H9 (cell line): ENCODE measurements around the gene STX11. TPM values are rescaled to one million over a fixed set of nuclear protein-coding genes. Genes with fewer than 3 reads are reported as not detected.

ENCODE experiments used
- DNase-seq: peaks from one replicate; pipeline ENCODE4 v3.0.0-alpha.2; 2017
- H2AFZ ChIP-seq: one replicate; pipeline ENCODE4 v1.6.1; 2013; ENCODE audit warnings: mild to moderate bottlenecking, low read length, control low read depth, moderate library complexity
- H2AK5ac ChIP-seq: 2 replicates; pipeline ENCODE4 v1.6.1; 2013; ENCODE audit warnings: low read length, control low read depth, mixed read lengths; ENCODE audit not compliant: insufficient read length
- H2BK120ac ChIP-seq: one replicate; pipeline ENCODE4 v1.6.1; 2013; ENCODE audit warnings: low read depth, mild to moderate bottlenecking, low read length, control low read depth, inconsistent platforms; ENCODE audit not compliant: poor library complexity, severe bottlenecking
- H2BK12ac ChIP-seq: 2 replicates; pipeline ENCODE4 v1.6.1; 2013; ENCODE audit warnings: low read length, control low read depth, mixed read lengths, low read depth; ENCODE audit not compliant: insufficient read length
- H2BK15ac ChIP-seq: 2 replicates; pipeline ENCODE4 v1.6.1; 2013; ENCODE audit warnings: low read depth, low read length, control low read depth
- H2BK20ac ChIP-seq: one replicate; pipeline ENCODE4 v1.6.1; 2013; ENCODE audit warnings: low read depth, mild to moderate bottlenecking, low read length, control low read depth, inconsistent platforms; ENCODE audit not compliant: poor library complexity, severe bottlenecking
- H2BK5ac ChIP-seq: 2 replicates; pipeline ENCODE4 v1.6.1; 2013; ENCODE audit warnings: low read length, control low read depth, mixed read lengths; ENCODE audit not compliant: insufficient read length
- H3K14ac ChIP-seq: 2 replicates; pipeline ENCODE4 v1.6.1; 2013; ENCODE audit warnings: low read length, control low read depth; ENCODE audit not compliant: insufficient read depth
- H3K18ac ChIP-seq: 2 replicates; pipeline ENCODE4 v1.6.1; 2013; ENCODE audit warnings: low read depth, mild to moderate bottlenecking, mixed read lengths, low read length, control low read depth; ENCODE audit not compliant: insufficient read length
- H3K23ac ChIP-seq: 2 replicates; pipeline ENCODE4 v1.6.1; 2013; ENCODE audit warnings: low read length, control low read depth, mixed read lengths, low read depth; ENCODE audit not compliant: insufficient read length
- H3K23me2 ChIP-seq: 2 replicates; pipeline ENCODE4 v1.6.1; 2013; ENCODE audit warnings: low read depth, mild to moderate bottlenecking, mixed read lengths, low read length, control low read depth; ENCODE audit not compliant: insufficient read length, poor library complexity, severe bottlenecking
- H3K27ac ChIP-seq: 2 replicates; pipeline ENCODE4 v1.5.1; 2013; ENCODE audit warnings: low read length, control low read depth, mixed read lengths, low read depth; ENCODE audit not compliant: insufficient read length
- H3K27me3 ChIP-seq: 2 replicates; pipeline ENCODE4 v1.6.1; 2013; ENCODE audit warnings: low read length, control low read depth, inconsistent platforms; ENCODE audit not compliant: insufficient read depth
- H3K4ac ChIP-seq: 2 replicates; pipeline ENCODE4 v1.6.1; 2013; ENCODE audit warnings: low read depth, mild to moderate bottlenecking, control low read depth, inconsistent platforms, low read length, moderate library complexity
- H3K4me1 ChIP-seq: 2 replicates; pipeline ENCODE4 v1.6.1; 2013; ENCODE audit warnings: low read length, control low read depth, inconsistent platforms; ENCODE audit not compliant: insufficient read depth
- H3K4me2 ChIP-seq: 2 replicates; pipeline ENCODE4 v1.6.1; 2013; ENCODE audit warnings: low read length, control low read depth, mixed read lengths; ENCODE audit not compliant: insufficient read length, insufficient read depth
- H3K56ac ChIP-seq: 2 replicates; pipeline ENCODE4 v1.6.1; 2013; ENCODE audit warnings: low read depth, mild to moderate bottlenecking, mixed read lengths, low read length, control low read depth; ENCODE audit not compliant: insufficient read length
- H3K79me1 ChIP-seq: 2 replicates; pipeline ENCODE4 v1.6.1; 2013; ENCODE audit warnings: low read depth, mild to moderate bottlenecking, moderate library complexity, low read length, control low read depth, inconsistent platforms; ENCODE audit not compliant: insufficient read depth, poor library complexity, severe bottlenecking
- H3K79me2 ChIP-seq: 2 replicates; pipeline ENCODE4 v1.6.1; 2013; ENCODE audit warnings: low read length, control low read depth, inconsistent platforms; ENCODE audit not compliant: insufficient read depth
- H3K9ac ChIP-seq: 2 replicates; pipeline ENCODE4 v1.6.1; 2013; ENCODE audit warnings: low read length, control low read depth, mixed read lengths; ENCODE audit not compliant: insufficient read length; ENCODE audit errors: extremely low read depth
- H3K9me3 ChIP-seq: one replicate; pipeline ENCODE4 v1.6.1; 2013; ENCODE audit warnings: low read depth, low read length, inconsistent platforms; ENCODE audit not compliant: control insufficient read depth
- H3T11ph ChIP-seq: one replicate; pipeline ENCODE4 v1.6.1; 2013; ENCODE audit warnings: mild to moderate bottlenecking, low read length, control low read depth, inconsistent platforms
- H4K20me1 ChIP-seq: one replicate; pipeline ENCODE4 v1.6.1; 2013; ENCODE audit not compliant: control insufficient read depth, insufficient read length, insufficient read depth
- H4K5ac ChIP-seq: 2 replicates; pipeline ENCODE4 v1.6.1; 2013; ENCODE audit warnings: low read depth, mild to moderate bottlenecking, mixed read lengths, low read length, control low read depth; ENCODE audit not compliant: insufficient read length
- H4K8ac ChIP-seq: replicated peaks from 2 replicates; pipeline ENCODE4 v1.6.1; 2013; ENCODE audit warnings: low read length, control low read depth, mixed read lengths, low read depth; ENCODE audit not compliant: insufficient read length
- H4K91ac ChIP-seq: 2 replicates; pipeline ENCODE4 v1.6.1; 2013; ENCODE audit warnings: low read depth, mild to moderate bottlenecking, moderate library complexity, mixed read lengths, low read length, control low read depth; ENCODE audit not compliant: insufficient read length
- H3K27ac Mint-ChIP-seq, 3 experiments: 2 replicates in 2 of 3; 3 replicates in 1 of 3; pipeline ENCODE4 v1.8.0; 2020 to 2021; ENCODE audit warnings: mixed read lengths in 3 of 3, mild to moderate bottlenecking in 1 of 3, moderate library complexity in 1 of 3
- H3K27me3 Mint-ChIP-seq: 2 replicates; pipeline ENCODE4 v1.8.0; 2021; ENCODE audit warnings: low read depth, mild to moderate bottlenecking, moderate library complexity, mixed read lengths
- H3K36me3 Mint-ChIP-seq, 3 experiments: 2 replicates in 2 of 3; 3 replicates in 1 of 3; pipeline ENCODE4 v1.8.0; 2020 to 2021; ENCODE audit warnings: low read depth in 3 of 3, mixed read lengths in 3 of 3; ENCODE audit not compliant: insufficient read depth in 1 of 3
- H3K4me1 Mint-ChIP-seq, 2 experiments: 2 replicates each; pipeline ENCODE4 v1.8.0; 2020; ENCODE audit warnings: mixed read lengths in 2 of 2
- H3K4me3 Mint-ChIP-seq, 2 experiments: 2 replicates in 1 of 2; 3 replicates in 1 of 2; pipeline ENCODE4 v1.8.0; 2020 to 2021; ENCODE audit warnings: mild to moderate bottlenecking in 2 of 2, mixed read lengths in 2 of 2, moderate library complexity in 1 of 2
- H3K9me3 Mint-ChIP-seq, 2 experiments: 2 replicates in 1 of 2; 3 replicates in 1 of 2; pipeline ENCODE4 v1.8.0; 2020; ENCODE audit warnings: mild to moderate bottlenecking in 2 of 2, mixed read lengths in 2 of 2, moderate library complexity in 1 of 2
- WGBS: extraction: QIAGEN DNeasy Blood & Tissue Kit; methylation state at CpG from one replicate; pipeline ENCODE4 v1.1.7; 2013; ENCODE audit warnings: missing lambda C conversion rate, low lambda C conversion rate, mixed read lengths; ENCODE audit not compliant: insufficient read length; ENCODE audit errors: extremely low coverage; 5-methylcytosine and 5-hydroxymethylcytosine counted together
- total RNA-seq: library from RNA; stranded (reverse); gene quantifications from 2 replicates; pipeline ENCODE4 v1.2.1, GENCODE V29; 2021
- TF ChIP-seq, protein P1 (sequence below): fragments of 200-600 bp; sonication (generic); conservative IDR thresholded peaks from 3 replicates; pipeline ENCODE4 v1.8.0; 2021; ENCODE audit warnings: antibody characterized with exemption, mild to moderate bottlenecking

STX11 gene
- total RNA-seq, 1 experiment from 2014 or later: 0.22 TPM

- Histone ChIP-seq H2BK120ac (no peak overlapping the region), H3K23ac (no peak overlapping the region), H2BK12ac (no peak overlapping the region), H2BK15ac (no peak overlapping the region), H3K14ac (no peak overlapping the region), H2AK5ac (no peak overlapping the region), H2AFZ (no peak overlapping the region), H2BK20ac (no peak overlapping the region), H3T11ph (no peak overlapping the region), H3K27me3 (no peaks in the 10 kb centered on the region), H3K18ac (no peak overlapping the region), H3K4me2 (no peak overlapping the region), H3K79me2 (no peaks in the 10 kb centered on the region), H3K4me1 (peaks cover 2% of the 10 kb centered on the region; the same call in 1 of the 2 replicates), H3K4ac (no peak overlapping the region), H3K9ac (no peak overlapping the region), H2BK5ac (no peak overlapping the region), H4K91ac (no peak overlapping the region), H4K8ac (no peak overlapping the region), H3K56ac (no peak overlapping the region), H4K5ac (no peak overlapping the region), H3K27ac (no peak overlapping the region), H3K23me2 (no peaks in the 10 kb centered on the region), H3K9me3 (no peaks in the 10 kb centered on the region), H3K79me1 (no peaks in the 10 kb centered on the region), H4K20me1 (no peaks in the 10 kb centered on the region)
- Mint-ChIP-seq H3K9me3 (no peaks in the 10 kb centered on the region), H3K4me3 (no peak overlapping the region), H3K4me1 (peaks cover 8 to 10% of the 10 kb centered on the region in 2 experiments), H3K27ac (no peak overlapping the region), H3K36me3 (peaks cover 0 to 1% (median 0%) of the 10 kb centered on the region in 3 experiments; a peak in 1 of 7 replicates), H3K27me3 (no peaks in the 10 kb centered on the region)
- TF ChIP-seq, protein P1, sequence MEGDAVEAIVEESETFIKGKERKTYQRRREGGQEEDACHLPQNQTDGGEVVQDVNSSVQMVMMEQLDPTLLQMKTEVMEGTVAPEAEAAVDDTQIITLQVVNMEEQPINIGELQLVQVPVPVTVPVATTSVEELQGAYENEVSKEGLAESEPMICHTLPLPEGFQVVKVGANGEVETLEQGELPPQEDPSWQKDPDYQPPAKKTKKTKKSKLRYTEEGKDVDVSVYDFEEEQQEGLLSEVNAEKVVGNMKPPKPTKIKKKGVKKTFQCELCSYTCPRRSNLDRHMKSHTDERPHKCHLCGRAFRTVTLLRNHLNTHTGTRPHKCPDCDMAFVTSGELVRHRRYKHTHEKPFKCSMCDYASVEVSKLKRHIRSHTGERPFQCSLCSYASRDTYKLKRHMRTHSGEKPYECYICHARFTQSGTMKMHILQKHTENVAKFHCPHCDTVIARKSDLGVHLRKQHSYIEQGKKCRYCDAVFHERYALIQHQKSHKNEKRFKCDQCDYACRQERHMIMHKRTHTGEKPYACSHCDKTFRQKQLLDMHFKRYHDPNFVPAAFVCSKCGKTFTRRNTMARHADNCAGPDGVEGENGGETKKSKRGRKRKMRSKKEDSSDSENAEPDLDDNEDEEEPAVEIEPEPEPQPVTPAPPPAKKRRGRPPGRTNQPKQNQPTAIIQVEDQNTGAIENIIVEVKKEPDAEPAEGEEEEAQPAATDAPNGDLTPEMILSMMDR: no peak
- no CpG with 5 or more reads among the region's 2 CpGs for WGBS
- DNase-seq: no peak
Measured at GRCh38 chr6:144190593-144190992, 40.3 kb downstream of the STX11 start.
